Upper lobe of left lung (tissue), 6 donors: ENCODE data around the gene VIT. TPM values are rescaled to one million over a fixed set of nuclear protein-coding genes. Genes with fewer than 3 reads are reported as not detected.

ENCODE experiments used
- ATAC-seq, 2 donors: fragments of 200-7000 bp; cut with Tn5 transposase; one replicate each; pipeline ENCODE4 v1.9.1; 2022; ENCODE audit warnings: mild to moderate bottlenecking in 2 of 2, moderate library complexity in 2 of 2; ENCODE audit not compliant: low FRiP score in 2 of 2
- DNase-seq, 2 donors: peaks; one replicate each; pipeline ENCODE4 v3.0.0-alpha.2; 2019 to 2020
- H3K27ac ChIP-seq, 4 donors: fragments of 200-600 bp; sonication (generic); one replicate each; pipeline ENCODE4 v1.5.1; 2016 to 2019
- H3K27me3 ChIP-seq, 4 donors: fragments of 200-600 bp; sonication (generic); one replicate each; pipeline ENCODE4 v1.5.1; 2017 to 2019
- H3K36me3 ChIP-seq, 4 donors: fragments of 200-600 bp; sonication (generic); one replicate each; pipeline ENCODE4 v1.5.1; 2016 to 2019
- H3K4me1 ChIP-seq, 4 donors: fragments of 200-600 bp; sonication (generic); one replicate each; pipeline ENCODE4 v1.5.1; 2018 to 2019
- H3K4me3 ChIP-seq, 4 donors: fragments of 200-600 bp; sonication (generic); one replicate each; pipeline ENCODE4 v1.5.1; 2017 to 2019; ENCODE audit warnings: mild to moderate bottlenecking in 2 of 4, moderate library complexity in 1 of 4
- H3K9me3 ChIP-seq, 4 donors: fragments of 200-600 bp; sonication (generic); one replicate each; pipeline ENCODE4 v1.5.1; 2018 to 2019
- EP300 ChIP-seq, 4 donors: sonication (generic); formaldehyde crosslinking; IDR thresholded peaks; one replicate each; pipeline ENCODE4 v1.5.1; 2017; ENCODE audit warnings: antibody characterized with exemption in 4 of 4, control low read depth in 2 of 4
- POLR2A ChIP-seq, 4 donors: fragments of 450-650 bp; IDR thresholded peaks; one replicate each; pipeline ENCODE4 v1.5.1; 2016 to 2017; ENCODE audit warnings: antibody characterized with exemption in 4 of 4, mild to moderate bottlenecking in 2 of 4
- POLR2AphosphoS5 ChIP-seq, 2 donors: sonication (generic); formaldehyde crosslinking; IDR thresholded peaks; one replicate each; pipeline ENCODE4 v1.5.1; 2017; ENCODE audit warnings: antibody characterized with exemption in 2 of 2
- WGBS, 2 donors: methylation state at CpG; one replicate each; pipeline ENCODE4 v1.1.5; 2017 to 2018; 5-methylcytosine and 5-hydroxymethylcytosine counted together
- total RNA-seq, 6 donors: library from RNA; depleted of rRNA in 4 of 6; stranded (reverse); fragments of >200 nt in 4 of 6; gene quantifications; one replicate each; pipeline versions ENCODE4 v1.1.0 to v1.2.1, GENCODE V29; 2016 to 2021
- TF ChIP-seq, protein P1 (sequence below), 6 experiments: fragments of 450-650 bp in 4 of 6; fragments of 200-600 bp in 2 of 6; sonication (generic) in 2 of 6; IDR thresholded peaks; one replicate each; pipeline ENCODE4 v1.5.1; 2016 to 2019; ENCODE audit warnings: antibody characterized with exemption in 6 of 6
- donor health status: DM: no; HTN: no; CAD: no; lungs with moderate emphysema.
- donor health status: DM: no; HTN: yes; CAD: no; lungs with severe emphysema.

Gene VIT
- total RNA-seq, 6 donors from 2014 or later, result 0.22 to 1.4 (median 0.54) TPM; not detected in 1

DNA sequence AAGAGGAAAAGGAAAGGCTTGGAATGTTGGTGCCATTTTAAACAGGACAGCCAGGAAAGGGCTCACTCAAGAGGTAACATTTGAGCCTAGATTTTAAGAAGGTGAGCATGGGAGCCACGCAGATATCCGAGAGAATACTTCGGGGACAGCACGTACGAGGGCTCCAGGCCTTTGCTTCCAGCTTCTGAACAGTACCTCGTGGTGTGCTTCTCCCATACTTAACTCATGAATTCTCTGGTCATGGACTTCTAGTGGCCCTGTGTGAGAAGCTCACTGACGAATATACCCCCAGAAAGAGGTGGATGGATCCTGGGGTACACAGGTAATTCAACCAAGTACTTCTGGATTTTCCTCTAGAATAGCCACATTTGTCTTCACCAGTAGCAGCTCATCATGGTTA, 2.7 kb upstream of the VIT start:
- H3K27ac ChIP-seq, result no peak overlapping the region
- WGBS, 2 donors, result 93 to 96% methylated on average over 7 of the region's 7 CpGs
- no peak overlapping the region for H3K4me3 ChIP-seq
- no peaks in the 10 kb centered on the region for H3K36me3 ChIP-seq
- H3K4me1 ChIP-seq, result no peaks in the 10 kb centered on the region
- TF ChIP-seq POLR2A (IDR thresholded peaks at IDR 0.05), result no peak
- no peak for ATAC-seq
- H3K27me3 ChIP-seq, result no peaks in the 10 kb centered on the region
- DNase-seq, result no peak
- H3K9me3 ChIP-seq, result no peaks in the 10 kb centered on the region

DNA sequence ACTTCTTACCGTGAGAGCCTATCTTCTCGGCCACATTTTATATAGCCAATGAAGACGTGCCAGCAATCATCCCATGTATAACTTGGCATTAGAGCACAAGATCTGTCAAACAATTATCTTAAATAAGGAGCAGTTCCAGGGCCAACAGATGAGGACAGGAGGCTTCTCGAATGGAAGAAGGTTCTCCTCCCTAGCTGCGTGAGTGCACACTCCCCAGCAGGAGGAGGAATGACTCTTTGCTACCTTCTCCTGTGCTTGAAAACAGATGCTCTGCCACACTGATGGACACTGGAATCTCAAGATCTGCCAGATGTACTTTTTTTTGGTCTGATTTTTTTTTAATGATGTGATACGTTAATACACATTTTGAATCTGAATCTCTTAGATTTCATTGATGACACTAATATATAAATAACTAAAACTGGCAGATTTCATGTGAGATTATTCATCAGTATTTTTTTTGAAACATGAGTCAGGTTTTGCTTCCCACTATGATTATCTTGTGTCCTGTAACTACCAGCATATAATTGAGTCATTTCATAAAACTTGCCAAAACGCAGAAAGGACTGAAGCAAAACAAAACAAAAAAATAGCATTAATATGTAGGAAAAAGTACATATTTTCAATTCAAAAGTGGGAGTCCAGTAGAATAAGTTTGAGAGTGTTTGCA, 626 bp upstream of the VIT start:
- 73 to 74% methylated on average over 7 of the region's 7 CpGs for WGBS, 2 donors
- no peak for TF ChIP-seq POLR2A (IDR thresholded peaks at IDR 0.05)
- no peak for TF ChIP-seq EP300 (IDR thresholded peaks at IDR 0.05)
- TF ChIP-seq POLR2AphosphoS5 (IDR thresholded peaks at IDR 0.05), result no peak
- TF ChIP-seq, protein P1, sequence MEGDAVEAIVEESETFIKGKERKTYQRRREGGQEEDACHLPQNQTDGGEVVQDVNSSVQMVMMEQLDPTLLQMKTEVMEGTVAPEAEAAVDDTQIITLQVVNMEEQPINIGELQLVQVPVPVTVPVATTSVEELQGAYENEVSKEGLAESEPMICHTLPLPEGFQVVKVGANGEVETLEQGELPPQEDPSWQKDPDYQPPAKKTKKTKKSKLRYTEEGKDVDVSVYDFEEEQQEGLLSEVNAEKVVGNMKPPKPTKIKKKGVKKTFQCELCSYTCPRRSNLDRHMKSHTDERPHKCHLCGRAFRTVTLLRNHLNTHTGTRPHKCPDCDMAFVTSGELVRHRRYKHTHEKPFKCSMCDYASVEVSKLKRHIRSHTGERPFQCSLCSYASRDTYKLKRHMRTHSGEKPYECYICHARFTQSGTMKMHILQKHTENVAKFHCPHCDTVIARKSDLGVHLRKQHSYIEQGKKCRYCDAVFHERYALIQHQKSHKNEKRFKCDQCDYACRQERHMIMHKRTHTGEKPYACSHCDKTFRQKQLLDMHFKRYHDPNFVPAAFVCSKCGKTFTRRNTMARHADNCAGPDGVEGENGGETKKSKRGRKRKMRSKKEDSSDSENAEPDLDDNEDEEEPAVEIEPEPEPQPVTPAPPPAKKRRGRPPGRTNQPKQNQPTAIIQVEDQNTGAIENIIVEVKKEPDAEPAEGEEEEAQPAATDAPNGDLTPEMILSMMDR (IDR thresholded peaks at IDR 0.05), result no peak
- Histone ChIP-seq H3K4me3 (no peak overlapping the region), H3K27me3 (no peaks in the 10 kb centered on the region), H3K4me1 (no peaks in the 10 kb centered on the region), H3K36me3 (no peaks in the 10 kb centered on the region), H3K27ac (no peak overlapping the region), H3K9me3 (no peaks in the 10 kb centered on the region)
- ATAC-seq (peak in 1 of 2 donors; percentile 71), DNase-seq (no peak)

DNA sequence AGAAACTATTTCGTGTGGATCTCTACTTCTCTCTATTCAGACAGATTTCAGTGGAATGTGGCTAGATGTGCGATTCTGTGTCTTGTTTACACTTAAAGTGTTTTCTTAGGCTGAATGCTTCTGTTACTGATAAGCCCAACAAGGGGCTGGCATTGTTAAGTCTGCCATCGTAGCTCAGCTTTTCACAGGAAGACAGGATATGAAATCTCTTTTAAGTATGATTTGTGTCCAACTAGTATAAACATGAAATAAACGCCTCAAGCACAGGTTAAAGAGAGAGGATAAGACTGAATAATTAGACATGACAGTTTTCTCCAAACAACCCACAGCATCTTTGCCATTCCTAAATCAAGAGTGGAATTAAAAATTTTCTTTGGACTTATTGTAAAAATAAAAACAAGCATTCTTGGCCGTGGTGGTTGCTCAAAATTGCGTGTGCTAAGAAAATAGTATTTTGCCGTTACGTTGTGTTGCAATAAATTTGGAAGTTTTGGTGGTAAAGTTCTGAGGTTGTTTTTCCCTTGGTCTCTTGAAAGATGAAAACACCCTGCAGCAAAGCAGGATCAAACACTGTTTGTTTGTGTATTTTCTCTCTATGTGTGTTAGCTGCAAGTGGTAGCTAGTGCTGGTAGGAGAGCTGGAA, 1.0 kb downstream of the VIT start:
- no peak overlapping the region for H3K27ac ChIP-seq
- H3K9me3 ChIP-seq, result no peaks in the 10 kb centered on the region
- no peaks in the 10 kb centered on the region for H3K4me1 ChIP-seq
- no peak overlapping the region for H3K4me3 ChIP-seq
- DNase-seq (no peak), ATAC-seq (no peak)
- no peaks in the 10 kb centered on the region for H3K27me3 ChIP-seq
- no peaks in the 10 kb centered on the region for H3K36me3 ChIP-seq
- 28 to 33% methylated on average over 8 of the region's 8 CpGs for WGBS, 2 donors
- TF ChIP-seq EP300 (IDR thresholded peaks at IDR 0.05), result no peak
- no peak for TF ChIP-seq POLR2AphosphoS5 (IDR thresholded peaks at IDR 0.05)
- TF ChIP-seq, protein P1 (IDR thresholded peaks at IDR 0.05), result no peak
- TF ChIP-seq POLR2A (IDR thresholded peaks at IDR 0.05), result no peak

DNA sequence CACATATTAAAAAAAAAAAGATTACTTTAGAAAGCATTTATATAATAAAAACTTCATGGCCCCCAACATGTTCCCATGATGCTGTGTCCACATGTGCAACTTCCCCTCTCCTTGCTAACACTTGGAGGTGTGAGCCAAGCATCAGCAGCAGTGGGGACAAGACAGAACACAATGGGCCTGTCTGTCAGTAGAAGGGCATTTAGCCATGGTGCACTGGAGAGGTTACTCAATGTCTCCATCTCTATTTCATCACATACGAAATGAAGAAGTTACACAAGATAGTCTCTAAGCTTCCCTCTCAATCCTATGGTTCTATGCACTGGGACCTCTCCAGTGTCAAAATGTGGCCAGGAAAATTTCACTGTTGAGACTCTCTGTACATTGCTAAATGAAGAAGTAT, 2.5 kb downstream of the VIT start:
- Histone ChIP-seq H3K9me3 (no peaks in the 10 kb centered on the region), H3K27me3 (no peaks in the 10 kb centered on the region), H3K4me3 (no peak overlapping the region), H3K27ac (no peak overlapping the region), H3K36me3 (no peaks in the 10 kb centered on the region), H3K4me1 (no peaks in the 10 kb centered on the region)
- DNase-seq (no peak), ATAC-seq (peak; percentile 46 to 74)
- 72 to 85% methylated on average over 1 of the region's 1 CpG for WGBS, 2 donors
- TF ChIP-seq, protein P1 (IDR thresholded peaks at IDR 0.05), result no peak
- TF ChIP-seq EP300 (IDR thresholded peaks at IDR 0.05), result no peak
- no peak for TF ChIP-seq POLR2A (IDR thresholded peaks at IDR 0.05)
- no peak for TF ChIP-seq POLR2AphosphoS5 (IDR thresholded peaks at IDR 0.05)

- ATAC-seq, result no peak
- TF ChIP-seq POLR2A (IDR thresholded peaks at IDR 0.05) (no peak), EP300 (IDR thresholded peaks at IDR 0.05) (no peak), POLR2AphosphoS5 (IDR thresholded peaks at IDR 0.05) (no peak)
- TF ChIP-seq, protein P1 (IDR thresholded peaks at IDR 0.05), result no peak
- Histone ChIP-seq H3K27me3 (no peaks in the 10 kb centered on the region), H3K4me1 (no peaks in the 10 kb centered on the region), H3K27ac (no peak overlapping the region), H3K4me3 (no peak overlapping the region), H3K36me3 (no peaks in the 10 kb centered on the region), H3K9me3 (no peaks in the 10 kb centered on the region)
- 95 to 96% methylated on average over 4 of the region's 4 CpGs for WGBS, 2 donors
- DNase-seq, result no peak
Observed at GRCh38 chr2:36700311-36700710, 3.8 kb downstream of the VIT start.
